Coronary artery (tissue), 2 donors: ENCODE results near the gene FMN1.

Experiments
- DNase-seq: peaks from one replicate; pipeline ENCODE4 v3.0.0-alpha.2; 2017; ENCODE audit warnings: low spot score
- H3K27ac ChIP-seq, 2 donors: fragments of 200-600 bp; sonication (generic); one replicate each; pipeline ENCODE4 v1.5.1; 2016 to 2019
- H3K4me3 ChIP-seq: fragments of 200-600 bp; sonication (generic); 2 replicates; pipeline ENCODE4 v1.5.1; 2016; ENCODE audit warnings: mild to moderate bottlenecking, moderate library complexity
- CTCF ChIP-seq: fragments of 200-600 bp; sonication (generic); IDR thresholded peaks from one replicate; pipeline ENCODE4 v1.5.1; 2019; ENCODE audit warnings: antibody characterized with exemption

FMN1 gene

GRCh38 chr15:33031324-33031821 is 163.1 kb downstream of the FMN1 start:
- no peak overlapping the region for H3K4me3 ChIP-seq
- H3K27ac ChIP-seq = no peak overlapping the region
- DNase-seq = no peak
- no peak for TF ChIP-seq CTCF

- H3K27ac ChIP-seq = no peak overlapping the region
Observed at GRCh38 chr15:33030315-33030714, 164.2 kb downstream of the FMN1 start.

GRCh38 chr15:33029109-33029652 is 165.3 kb downstream of the FMN1 start:
- no peak for TF ChIP-seq CTCF
- no peak for DNase-seq

More at GRCh38 chr15:33030315-33030714, 164.2 kb downstream of the FMN1 start:
- no peak for DNase-seq
- no peak for TF ChIP-seq CTCF
- no peak overlapping the region for H3K4me3 ChIP-seq

GRCh38 chr15:33028495-33028894 is 166.0 kb downstream of the FMN1 start:
- no peak overlapping the region for H3K27ac ChIP-seq
- DNase-seq = no peak
- H3K4me3 ChIP-seq = no peak overlapping the region
- no peak for TF ChIP-seq CTCF

More at GRCh38 chr15:33029109-33029652, 165.3 kb downstream of the FMN1 start:
- Histone ChIP-seq H3K4me3 (no peak overlapping the region), H3K27ac (no peak overlapping the region)

GRCh38 chr15:33027306-33028035 is 167.0 kb downstream of the FMN1 start:
- no peak for TF ChIP-seq CTCF
- H3K27ac ChIP-seq = no peak overlapping the region
- DNase-seq = no peak
- no peak overlapping the region for H3K4me3 ChIP-seq

- no peak for DNase-seq
- H3K27ac ChIP-seq = no peak overlapping the region
- no peak for TF ChIP-seq CTCF
- H3K4me3 ChIP-seq = no peak overlapping the region
Observed at GRCh38 chr15:33026614-33027013, 167.9 kb downstream of the FMN1 start.

GRCh38 chr15:33022629-33023028 is 171.9 kb downstream of the FMN1 start:
- Histone ChIP-seq H3K27ac (peak overlapping the region in 1 of 2 donors; percentile 21), H3K4me3 (no peak overlapping the region)
- TF ChIP-seq CTCF = no peak
- no peak for DNase-seq
